NCI-H2171 treated with DMSO at 0.1 percent for 48 hours (cell line): Measurements from ENCODE around the gene APLNR.
A peak's percentile ranks its signal among the peaks of the same experiment; 100 is the strongest.
"Not testable (repeated sequence)": the region's sequence is repeated elsewhere in the genome, so short reads cannot be mapped to it uniquely, and the experiment has no call there.

Experiments
- DNase-seq: peaks from one replicate; lab custom pipeline; 2025; lab: John Stamatoyannopoulos, UW

Gene APLNR

GRCh38 chr11:57237204-57237681 is at the start of gene APLNR:
APLNR (minus strand) TSS chr11:57237250; CDS start chr11:57237004, 246 bp downstream.
- DNase-seq: peak; percentile 30

DNA sequence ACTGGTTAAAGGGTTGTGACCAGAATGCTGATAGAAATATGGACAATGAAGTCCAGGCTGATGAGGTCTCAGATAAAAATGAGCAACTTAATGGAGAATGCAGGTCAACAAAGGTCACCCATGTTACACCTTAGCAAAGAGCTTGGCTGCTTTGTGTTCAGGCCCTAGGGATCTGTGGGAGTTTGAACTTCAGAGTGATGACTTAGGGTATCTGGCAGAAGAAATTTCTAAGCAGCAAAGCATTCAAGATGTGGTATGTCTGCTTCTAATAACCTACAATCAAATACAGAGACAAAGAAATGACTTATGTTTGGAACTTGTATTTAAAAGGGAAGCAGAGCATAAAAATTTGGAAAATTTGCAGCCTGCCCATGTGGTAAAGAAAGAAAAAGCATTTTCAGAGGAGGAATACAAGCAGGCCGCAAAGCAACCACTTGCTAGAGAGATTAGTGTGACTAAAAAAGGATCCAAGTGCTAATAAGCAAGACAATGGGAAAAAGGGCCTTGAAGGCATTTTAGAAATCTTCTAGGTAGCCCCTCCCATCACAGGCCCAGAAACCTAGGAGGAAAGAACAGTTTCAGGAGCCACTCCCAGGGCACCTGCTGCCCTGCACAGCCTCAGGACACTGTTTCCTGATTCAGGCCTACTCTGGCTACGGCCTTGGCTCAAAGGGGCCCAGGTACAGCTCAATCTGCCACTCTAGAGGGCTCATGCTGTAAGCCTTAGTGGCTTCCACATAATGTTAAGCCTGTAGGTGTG is 46.4 kb upstream of the APLNR start:
- DNase-seq: no peak

DNA sequence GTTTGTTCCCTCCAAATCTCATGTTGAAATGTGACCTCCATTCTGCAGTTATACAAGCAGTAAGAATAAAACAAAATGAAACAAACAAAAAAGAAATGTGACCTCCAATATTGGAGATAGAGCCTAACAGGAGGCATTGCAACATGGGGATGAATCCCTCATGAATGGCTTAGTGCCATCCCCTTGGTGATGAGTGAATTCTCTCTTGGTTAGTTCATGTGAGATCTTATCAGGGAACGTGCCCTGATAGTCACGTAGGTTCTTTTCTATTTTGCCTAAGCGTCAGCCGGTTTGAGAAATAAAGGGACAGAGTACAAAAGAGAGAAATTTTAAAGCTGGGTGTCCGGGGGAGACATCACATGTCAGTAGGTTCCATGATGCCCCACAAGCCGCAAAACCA is 44.5 kb upstream of the APLNR start:
- DNase-seq: not testable (repeated sequence)

DNA sequence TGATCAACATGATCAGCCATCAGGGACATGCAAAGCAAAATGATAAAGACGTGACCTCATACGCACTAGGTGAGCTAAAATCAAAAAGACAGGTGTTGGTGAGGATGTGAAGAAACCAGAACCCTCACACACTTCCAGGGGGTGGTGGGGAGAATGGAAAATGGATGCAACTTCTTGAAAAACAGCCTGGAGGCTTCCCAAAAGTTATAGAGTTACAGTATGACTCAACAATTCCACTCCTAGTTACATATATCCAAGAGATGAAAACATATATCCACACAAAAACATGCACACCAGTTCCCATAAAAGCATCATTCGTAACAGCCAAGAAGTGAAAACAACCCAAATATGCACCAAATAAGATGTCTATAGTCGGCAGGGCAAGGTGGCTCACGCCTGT is 42.1 kb upstream of the APLNR start:
- no peak for DNase-seq

DNA sequence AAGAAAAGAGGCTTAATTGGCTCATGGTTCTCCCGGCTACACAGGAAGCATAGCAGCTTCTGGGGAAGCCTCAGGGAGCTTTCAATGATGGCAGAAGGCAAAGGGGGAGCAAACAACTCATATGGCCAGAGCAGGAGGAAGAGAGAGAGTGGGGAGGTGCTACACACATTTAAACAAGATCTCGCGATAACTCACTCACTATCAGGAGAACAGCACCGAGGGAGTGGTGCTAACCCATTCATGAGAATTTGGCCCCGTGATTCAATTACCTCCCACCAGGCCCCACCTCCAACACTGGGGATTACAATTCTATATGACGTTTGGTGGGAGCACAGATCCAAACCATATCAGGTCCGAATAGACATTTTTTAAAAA is 41.7 kb upstream of the APLNR start:
- DNase-seq: no peak

DNA sequence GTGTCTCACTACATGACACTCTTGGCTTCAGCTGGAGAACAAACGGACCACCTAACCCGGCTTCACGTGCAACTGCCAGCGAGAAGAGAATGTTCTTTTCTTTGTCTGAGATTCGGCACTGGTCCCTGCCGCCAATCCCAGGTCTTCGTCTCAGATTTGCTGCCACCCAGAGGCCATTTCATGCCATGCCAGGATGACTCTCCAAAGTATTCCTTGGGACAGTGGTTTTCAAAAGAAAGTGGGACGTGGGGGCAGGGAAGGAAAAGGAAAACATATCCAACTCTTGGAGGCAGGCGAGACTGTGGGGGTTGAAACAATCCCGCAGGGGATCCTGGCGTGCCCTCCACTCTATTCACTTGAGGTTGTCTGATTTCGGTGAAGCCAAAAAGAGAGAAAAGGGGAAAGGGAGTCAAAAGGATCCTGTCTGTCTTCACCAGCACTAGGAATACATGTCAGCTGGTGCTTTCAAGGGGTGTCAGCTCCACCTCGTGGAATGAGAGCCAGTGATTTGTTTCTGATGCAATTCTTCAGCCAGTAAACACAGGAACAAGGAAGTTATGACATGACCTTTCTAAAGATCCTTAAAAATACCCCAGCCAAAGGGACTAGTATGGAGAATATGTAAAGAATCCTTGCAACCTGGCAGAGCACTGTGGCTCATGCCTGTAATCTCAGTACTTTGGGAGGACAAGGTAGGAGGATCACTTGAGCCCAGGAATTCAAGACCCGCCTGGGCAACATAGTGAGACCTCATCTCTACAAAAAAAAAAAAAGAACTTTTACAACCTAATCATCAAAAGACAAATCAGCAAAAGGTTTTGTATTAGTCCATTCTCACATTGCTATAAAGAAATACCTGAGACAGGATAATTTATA is 41.0 kb upstream of the APLNR start:
- peak; percentile 74 for DNase-seq

DNA sequence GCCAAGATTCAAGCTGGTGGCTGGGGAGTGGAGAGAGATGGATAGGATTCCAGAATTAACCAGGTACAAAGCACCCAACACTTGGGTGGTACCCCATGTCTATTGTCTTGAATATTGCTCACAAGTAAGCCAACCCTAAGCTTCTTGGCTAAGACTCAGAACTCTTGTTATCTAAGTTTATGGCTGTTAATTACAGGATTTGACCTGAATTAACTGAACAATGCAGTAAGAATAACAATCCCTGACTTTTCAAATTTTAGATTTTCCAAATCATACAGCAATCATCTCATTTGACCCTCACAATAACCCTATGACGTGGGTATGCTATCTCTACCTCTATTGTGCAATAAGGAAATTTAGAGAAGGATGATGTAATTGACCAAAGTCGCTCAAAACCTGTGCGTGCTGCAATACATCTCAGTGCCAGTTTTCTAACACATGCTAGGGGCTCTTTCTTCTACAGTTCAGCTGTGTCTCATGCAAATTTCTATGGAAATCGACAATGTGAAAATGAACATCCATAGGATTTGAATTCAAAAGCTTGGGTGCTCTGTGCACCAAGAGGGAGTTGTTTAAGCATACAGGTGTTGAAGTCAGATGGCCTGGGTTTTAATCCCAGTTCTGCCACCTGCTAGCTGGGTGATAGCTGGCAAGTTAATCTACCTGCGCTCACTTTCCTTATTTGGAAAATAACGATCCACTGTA is 40.1 kb upstream of the APLNR start:
- peak; percentile 58 for DNase-seq

DNA sequence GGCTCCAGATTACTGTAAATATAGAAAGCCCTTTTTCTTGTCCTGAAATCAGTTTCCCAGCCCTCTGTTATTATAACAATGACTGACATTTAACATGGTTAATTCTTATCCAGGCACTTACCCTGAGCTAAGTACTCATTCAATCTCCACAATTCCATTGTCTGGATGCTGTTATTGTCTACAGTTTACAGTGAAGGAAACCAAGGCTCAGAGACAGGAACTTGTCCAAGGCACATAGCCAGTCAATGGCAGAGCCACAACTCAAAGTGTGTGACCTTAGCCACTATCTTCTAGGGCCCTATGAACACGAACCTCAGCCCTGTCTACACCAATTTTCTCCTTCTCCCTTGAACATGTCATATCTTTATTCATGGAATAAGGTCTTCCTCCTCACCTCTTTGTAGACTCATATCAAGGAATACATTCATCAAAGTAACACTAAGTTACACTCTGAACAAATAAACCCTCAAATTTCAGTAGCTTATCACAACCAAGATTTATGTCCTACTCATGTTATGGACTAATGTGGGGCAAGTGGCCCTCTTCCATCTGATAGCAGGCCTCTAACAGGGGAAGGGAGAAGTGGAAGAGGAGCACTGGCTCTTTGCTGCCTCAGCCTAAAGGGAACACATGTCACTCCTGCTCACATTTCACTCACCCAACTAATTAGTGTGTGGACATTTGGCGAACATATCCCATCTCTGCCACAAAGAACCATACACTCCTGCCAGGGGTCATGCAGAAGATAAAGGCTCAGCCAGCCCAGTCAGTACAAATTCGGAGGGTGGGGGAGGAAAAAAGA is 39.3 kb upstream of the APLNR start:
- DNase-seq: peak; percentile 63

DNA sequence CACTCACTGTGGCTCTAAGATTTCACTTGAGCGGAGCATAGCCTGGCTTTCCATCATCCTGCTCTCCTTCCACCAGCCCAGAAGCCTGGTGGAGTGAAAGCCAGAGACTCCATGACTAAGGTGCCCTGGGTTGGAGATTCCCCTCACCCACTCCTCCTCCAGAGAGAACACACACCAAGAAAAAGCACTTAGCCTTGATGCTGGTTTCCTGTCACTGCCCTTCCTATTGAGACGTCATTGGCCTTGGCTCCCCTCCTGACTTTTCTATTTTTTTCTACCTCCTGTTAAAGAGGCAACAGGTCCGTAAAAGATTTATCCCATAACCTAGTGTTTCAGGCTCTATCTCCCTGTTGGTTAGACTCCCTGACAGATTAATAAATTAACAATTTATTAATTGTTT is 38.5 kb upstream of the APLNR start:
- DNase-seq: no peak

GRCh38 chr11:57274904-57275498 is 38.0 kb upstream of the APLNR start:
- DNase-seq: no peak

DNA sequence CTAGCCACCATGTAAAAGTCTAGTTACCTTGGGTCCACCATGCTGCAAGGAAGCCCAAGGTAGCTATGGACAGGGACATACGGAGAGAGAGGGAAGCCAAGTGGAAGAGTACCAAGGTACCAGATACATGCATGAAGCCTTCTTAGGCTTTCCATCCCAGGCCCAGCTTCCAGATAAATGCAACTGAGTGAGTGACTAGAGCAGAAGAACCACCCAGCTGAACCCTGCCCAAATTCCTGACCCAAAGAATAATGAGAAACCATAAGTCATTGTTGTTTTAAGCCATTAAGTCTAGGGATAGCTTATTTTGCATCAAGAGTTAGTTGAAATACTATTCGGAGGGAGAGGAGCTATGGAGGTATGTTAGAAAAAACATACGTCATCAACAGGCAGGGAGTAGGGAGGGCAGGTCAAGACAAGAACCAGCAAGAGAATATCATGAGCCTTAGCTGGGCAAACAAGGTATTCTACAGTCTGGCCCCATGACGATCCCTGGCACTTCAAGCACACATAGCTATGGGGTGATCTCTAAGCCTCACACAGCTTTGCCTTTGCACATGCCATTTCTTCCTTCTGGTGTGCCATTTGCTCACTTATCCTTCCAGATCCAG is 36.5 kb upstream of the APLNR start:
- no peak for DNase-seq

DNA sequence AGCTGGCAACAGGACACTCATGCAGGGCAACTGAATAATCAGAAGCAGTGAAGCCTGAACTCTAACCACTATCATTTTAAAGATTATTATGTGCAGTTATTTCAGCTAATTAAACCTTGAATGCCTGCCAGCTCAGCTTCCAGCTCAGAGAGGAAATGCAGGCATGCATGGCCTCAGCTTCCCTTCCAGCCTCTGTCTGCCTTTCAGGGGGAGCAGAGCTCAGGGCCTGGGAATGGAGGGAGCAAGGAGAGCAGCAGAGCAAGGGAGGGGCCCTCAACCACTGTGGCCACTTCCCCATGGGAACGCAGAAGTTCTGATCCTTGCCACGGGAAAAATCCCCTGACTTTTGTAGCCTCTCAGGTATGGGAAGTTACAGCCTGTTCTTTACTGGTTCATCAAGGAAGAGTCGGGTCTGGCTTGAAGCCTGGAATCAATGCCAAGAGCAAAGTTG is 32.5 kb upstream of the APLNR start:
- peak; percentile 67 for DNase-seq

GRCh38 chr11:57266157-57266556 is 29.1 kb upstream of the APLNR start:
- DNase-seq: no peak

GRCh38 chr11:57263351-57263750 is 26.3 kb upstream of the APLNR start:
- no peak for DNase-seq

DNA sequence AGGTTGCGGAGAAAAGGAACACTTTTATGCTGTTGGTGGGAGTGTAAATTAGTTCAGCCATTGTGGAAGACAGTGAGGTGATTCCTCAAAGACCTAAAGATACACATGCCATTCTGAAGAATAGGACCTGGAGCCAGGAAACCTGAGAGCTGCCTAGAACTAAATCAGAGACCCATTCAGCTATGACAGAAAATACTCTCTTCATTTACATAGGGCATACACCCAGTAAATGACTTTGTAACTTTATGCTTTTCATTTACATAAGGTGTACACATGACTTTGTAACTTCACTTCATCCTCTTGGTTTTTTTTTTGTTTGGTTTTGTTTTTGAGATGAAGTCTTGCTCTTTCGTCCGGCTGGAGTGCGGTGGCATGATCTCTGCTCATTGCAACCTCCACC is 25.1 kb upstream of the APLNR start:
- no peak for DNase-seq

DNA sequence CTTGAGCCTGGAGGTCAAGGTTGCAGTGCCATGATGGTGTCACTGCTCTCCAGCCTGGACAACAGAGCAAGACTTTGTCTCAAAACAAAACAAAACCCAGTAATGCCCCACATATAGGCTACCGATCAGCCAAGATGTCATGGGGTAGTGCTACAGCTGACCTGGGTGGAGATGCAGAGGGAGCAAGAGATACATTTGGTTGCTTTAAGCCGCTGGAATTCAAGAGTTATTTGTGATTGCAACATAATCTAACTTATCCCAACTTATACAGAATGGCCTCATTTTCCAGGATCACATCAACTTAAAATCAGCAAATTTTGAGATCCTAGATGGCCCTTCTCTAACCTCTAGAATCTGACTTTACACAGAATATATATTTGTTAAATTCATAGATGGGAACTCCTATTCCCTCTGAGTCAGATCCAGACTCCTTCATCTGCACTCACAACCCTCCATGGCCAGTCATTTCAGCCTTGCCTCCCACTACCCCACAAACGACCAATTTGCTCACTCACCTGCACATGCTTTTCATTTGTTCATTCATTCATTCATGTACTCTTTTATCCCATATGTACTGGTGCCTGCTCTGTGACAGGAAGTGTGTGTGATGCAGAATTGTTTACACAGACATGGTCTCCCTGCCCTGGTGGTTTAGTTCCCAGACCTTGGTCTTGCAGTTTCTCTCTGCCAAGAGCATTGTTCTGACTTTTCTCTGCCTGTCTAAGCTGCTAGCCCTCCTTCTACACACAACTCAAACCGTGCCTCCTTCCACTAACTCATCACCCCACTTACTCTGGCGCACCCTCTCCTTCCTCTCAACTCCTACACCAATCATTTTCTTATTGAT is 24.1 kb upstream of the APLNR start:
- DNase-seq: no peak

DNA sequence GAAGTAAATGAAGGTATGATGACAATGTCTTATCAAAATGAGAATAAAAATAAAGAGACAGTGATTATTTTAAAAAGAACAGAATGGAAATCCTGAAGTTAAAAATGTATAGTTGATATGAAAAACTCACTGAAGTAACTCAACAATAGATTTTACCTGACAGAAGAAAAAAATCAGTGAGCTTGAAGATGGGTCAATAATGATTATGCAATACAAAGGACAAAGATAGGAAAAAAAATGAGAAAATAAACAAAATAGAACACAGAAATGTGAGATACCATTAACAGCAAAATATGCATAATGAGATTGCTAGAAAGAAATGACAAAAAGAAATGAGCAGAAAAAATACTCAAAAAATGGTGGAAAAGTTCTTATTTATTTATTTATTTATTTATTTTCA is 19.1 kb upstream of the APLNR start:
- no peak for DNase-seq

DNA sequence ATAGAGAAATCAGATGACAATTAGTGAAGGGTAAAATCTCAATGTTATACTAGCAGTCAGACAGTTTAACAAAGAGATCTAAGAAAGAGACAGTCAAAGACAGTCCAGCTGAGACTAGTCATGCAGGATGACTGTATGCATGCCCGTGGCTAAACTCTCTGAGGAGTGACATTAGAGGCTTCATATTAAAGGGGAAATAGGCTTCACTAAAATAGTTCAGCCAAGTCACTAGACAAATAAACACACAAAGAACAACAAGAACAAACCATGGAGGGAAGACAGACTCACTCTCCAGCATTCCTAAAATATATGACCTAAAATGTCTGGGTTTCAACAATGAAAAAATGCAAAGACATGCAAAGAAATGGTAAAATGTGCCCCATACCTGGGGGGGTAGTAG is 18.6 kb upstream of the APLNR start:
- no peak for DNase-seq

DNA sequence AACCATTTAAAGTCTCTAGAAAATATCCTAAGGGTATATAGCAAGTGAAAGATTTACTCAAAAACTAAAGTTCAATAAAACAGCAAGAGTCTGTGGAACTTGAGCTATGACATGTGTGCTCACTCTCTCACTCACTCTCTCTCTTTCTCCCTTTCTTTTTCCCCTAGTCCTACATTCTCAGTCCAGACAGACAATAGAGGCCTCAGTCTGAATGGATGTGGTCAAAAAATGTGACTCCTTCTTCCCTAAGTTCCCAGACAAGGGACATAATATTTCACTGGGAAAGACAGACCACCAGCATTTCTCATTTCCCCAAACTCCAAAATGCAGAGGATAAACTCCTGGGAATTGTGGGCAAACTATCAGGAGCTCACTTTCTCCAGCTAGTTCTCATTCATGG is 17.6 kb upstream of the APLNR start:
- DNase-seq: no peak
